Tibial nerve (tissue), 4 donors: ENCODE results near the gene C1QTNF9. TPM values are rescaled to one million over a fixed set of nuclear protein-coding genes. Genes with fewer than 3 reads are reported as not detected.

Experiments used
- DNase-seq, 2 donors: peaks; one replicate each; pipeline ENCODE4 v3.0.0-alpha.2; 2019; ENCODE audit warnings: low spot score in 2 of 2
- H3K27ac ChIP-seq, 4 donors: fragments of 200-600 bp; sonication (generic) in 3 of 4; one replicate each; pipeline ENCODE4 v1.5.1; 2017 to 2019; ENCODE audit warnings: mild to moderate bottlenecking in 1 of 4
- H3K27me3 ChIP-seq, 2 donors: fragments of 200-600 bp; sonication (generic) in 1 of 2; one replicate each; pipeline versions ENCODE4 v1.5.1 to v1.6.0; 2017 to 2019
- H3K36me3 ChIP-seq, 3 donors: fragments of 200-600 bp; sonication (generic); one replicate each; pipeline ENCODE4 v1.5.1; 2018 to 2019
- H3K4me1 ChIP-seq, 4 donors: fragments of 200-600 bp; sonication (generic) in 3 of 4; one replicate each; pipeline ENCODE4 v1.5.1; 2017 to 2019
- H3K4me3 ChIP-seq, 4 donors: fragments of 200-600 bp; sonication (generic) in 3 of 4; one replicate each; pipeline ENCODE4 v1.5.1; 2017 to 2019; ENCODE audit warnings: mild to moderate bottlenecking in 1 of 4, moderate library complexity in 1 of 4
- H3K9me3 ChIP-seq, 4 donors: fragments of 200-600 bp; sonication (generic) in 3 of 4; one replicate each; pipeline ENCODE4 v1.5.1; 2017 to 2019
- EP300 ChIP-seq, 2 donors: sonication (generic); formaldehyde crosslinking; IDR thresholded peaks; one replicate each; pipeline ENCODE4 v1.6.1; 2017; ENCODE audit warnings: antibody characterized with exemption in 2 of 2, mild to moderate bottlenecking in 1 of 2
- POLR2A ChIP-seq, 2 donors: fragments of 450-650 bp; IDR thresholded peaks; one replicate each; pipeline ENCODE4 v1.6.1; 2017; ENCODE audit warnings: antibody characterized with exemption in 2 of 2, mild to moderate bottlenecking in 2 of 2, moderate library complexity in 2 of 2
- WGBS, 2 donors: methylation state at CpG; one replicate each; pipeline ENCODE4 v1.1.5; 2018; 5-methylcytosine and 5-hydroxymethylcytosine counted together
- total RNA-seq, 4 donors: library from RNA; depleted of rRNA; stranded (reverse); fragments of >200 nt; gene quantifications; one replicate each; pipeline ENCODE4 v1.1.0, GENCODE V29; 2016
- TF ChIP-seq, protein P1 (sequence below), 5 experiments: fragments of 200-600 bp in 3 of 5; fragments of 450-650 bp in 2 of 5; sonication (generic) in 3 of 5; IDR thresholded peaks; one replicate each; pipeline ENCODE4 v1.5.1; 2016 to 2019; ENCODE audit warnings: antibody characterized with exemption in 5 of 5, mild to moderate bottlenecking in 3 of 5, moderate library complexity in 2 of 5

Gene C1QTNF9
- total RNA-seq, 4 donors from 2014 or later, result 0.63 to 5.9 TPM; not detected in 2

DNA sequence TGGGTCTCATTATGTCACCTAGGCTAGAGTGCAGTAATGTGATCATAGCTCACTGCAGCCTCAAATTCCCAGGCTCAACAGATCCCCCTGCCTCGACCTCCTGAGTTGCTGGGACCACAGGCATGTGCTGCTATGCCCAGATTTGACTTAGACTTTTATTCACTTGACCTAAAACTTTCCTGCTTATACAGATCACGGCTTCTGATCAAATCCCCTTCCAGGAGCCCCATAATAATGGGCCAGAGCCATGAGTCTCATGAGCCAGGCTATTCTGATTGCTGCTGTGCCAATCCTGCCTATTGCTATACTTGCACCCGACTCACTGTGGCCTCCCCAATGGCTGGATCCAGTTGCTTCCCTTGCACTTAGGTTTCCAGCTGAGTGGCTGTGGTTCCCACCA lies 42.0 kb downstream of the C1QTNF9 start:
- no peak overlapping the region for H3K27ac ChIP-seq
- TF ChIP-seq, protein P1, sequence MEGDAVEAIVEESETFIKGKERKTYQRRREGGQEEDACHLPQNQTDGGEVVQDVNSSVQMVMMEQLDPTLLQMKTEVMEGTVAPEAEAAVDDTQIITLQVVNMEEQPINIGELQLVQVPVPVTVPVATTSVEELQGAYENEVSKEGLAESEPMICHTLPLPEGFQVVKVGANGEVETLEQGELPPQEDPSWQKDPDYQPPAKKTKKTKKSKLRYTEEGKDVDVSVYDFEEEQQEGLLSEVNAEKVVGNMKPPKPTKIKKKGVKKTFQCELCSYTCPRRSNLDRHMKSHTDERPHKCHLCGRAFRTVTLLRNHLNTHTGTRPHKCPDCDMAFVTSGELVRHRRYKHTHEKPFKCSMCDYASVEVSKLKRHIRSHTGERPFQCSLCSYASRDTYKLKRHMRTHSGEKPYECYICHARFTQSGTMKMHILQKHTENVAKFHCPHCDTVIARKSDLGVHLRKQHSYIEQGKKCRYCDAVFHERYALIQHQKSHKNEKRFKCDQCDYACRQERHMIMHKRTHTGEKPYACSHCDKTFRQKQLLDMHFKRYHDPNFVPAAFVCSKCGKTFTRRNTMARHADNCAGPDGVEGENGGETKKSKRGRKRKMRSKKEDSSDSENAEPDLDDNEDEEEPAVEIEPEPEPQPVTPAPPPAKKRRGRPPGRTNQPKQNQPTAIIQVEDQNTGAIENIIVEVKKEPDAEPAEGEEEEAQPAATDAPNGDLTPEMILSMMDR (IDR thresholded peaks at IDR 0.05), result no peak
- no peak for TF ChIP-seq POLR2A (IDR thresholded peaks at IDR 0.05)
- no peak for TF ChIP-seq EP300 (IDR thresholded peaks at IDR 0.05)
- no peak overlapping the region for H3K4me3 ChIP-seq
- H3K36me3 ChIP-seq, result no peaks in the 10 kb centered on the region
- H3K4me1 ChIP-seq, result no peaks in the 10 kb centered on the region
- H3K27me3 ChIP-seq, result no peaks in the 10 kb centered on the region
- WGBS, 2 donors, result 71 to 80% methylated on average over 3 of the region's 3 CpGs
- peaks cover 0 to 3% (median 0%) of the 10 kb centered on the region in 4 donors for H3K9me3 ChIP-seq
- no peak for DNase-seq

DNA sequence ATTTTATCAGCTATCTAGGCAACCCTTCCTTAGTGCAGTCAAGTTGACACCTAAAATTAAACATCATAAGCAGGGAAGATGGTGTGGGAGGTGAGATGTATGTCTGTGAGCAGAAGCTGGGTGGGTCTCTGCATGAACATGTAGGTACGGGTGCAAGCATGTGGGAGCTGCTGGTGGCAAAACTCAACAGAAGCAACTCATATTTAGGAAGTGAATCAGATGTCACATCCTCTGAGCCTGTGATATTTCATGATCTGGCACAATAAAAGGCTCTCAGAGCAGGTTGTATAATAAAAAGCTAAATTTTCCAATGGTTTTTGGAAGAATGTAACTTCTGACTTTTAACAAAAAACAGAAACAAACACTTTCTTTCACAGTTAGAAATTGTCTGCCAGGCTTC lies 44.4 kb downstream of the C1QTNF9 start:
- Histone ChIP-seq H3K27ac (no peak overlapping the region), H3K4me3 (no peak overlapping the region), H3K27me3 (no peaks in the 10 kb centered on the region), H3K4me1 (no peaks in the 10 kb centered on the region), H3K36me3 (no peaks in the 10 kb centered on the region), H3K9me3 (no peaks in the 10 kb centered on the region)
- 77 to 100% methylated on average over 1 of the region's 1 CpG for WGBS, 2 donors
- DNase-seq, result no peak
- TF ChIP-seq EP300 (IDR thresholded peaks at IDR 0.05) (no peak), POLR2A (IDR thresholded peaks at IDR 0.05) (no peak)
- TF ChIP-seq, protein P1 (IDR thresholded peaks at IDR 0.05), result no peak

DNA sequence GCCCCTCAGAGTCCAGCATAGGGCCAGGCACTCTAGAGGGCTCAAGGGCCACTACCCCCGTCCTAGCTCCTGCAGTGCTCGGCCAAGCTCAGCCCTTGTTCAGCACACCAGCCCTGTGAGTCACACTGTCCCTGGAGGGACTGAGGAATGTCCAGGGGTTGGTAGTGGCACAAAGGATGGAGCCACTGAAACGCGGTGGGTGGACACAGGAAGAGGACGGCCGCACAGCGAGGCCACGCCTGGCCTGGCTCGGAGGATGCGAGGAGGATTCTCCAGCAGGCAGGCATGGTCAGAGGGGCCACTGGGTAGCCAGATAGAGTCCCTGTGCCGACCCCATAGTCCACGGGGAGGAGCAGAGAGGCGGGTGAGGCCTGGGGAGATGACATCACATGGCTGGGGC lies 45.7 kb downstream of the C1QTNF9 start:
- no peaks in the 10 kb centered on the region for H3K27me3 ChIP-seq
- no peaks in the 10 kb centered on the region for H3K36me3 ChIP-seq
- TF ChIP-seq, protein P1 (IDR thresholded peaks at IDR 0.05), result no peak
- TF ChIP-seq EP300 (IDR thresholded peaks at IDR 0.05) (no peak), POLR2A (IDR thresholded peaks at IDR 0.05) (no peak)
- DNase-seq, result no peak
- 86 to 87% methylated on average over 13 of the region's 13 CpGs for WGBS, 2 donors
- no peaks in the 10 kb centered on the region for H3K9me3 ChIP-seq
- no peaks in the 10 kb centered on the region for H3K4me1 ChIP-seq
- no peak overlapping the region for H3K27ac ChIP-seq
- H3K4me3 ChIP-seq, result no peak overlapping the region

DNA sequence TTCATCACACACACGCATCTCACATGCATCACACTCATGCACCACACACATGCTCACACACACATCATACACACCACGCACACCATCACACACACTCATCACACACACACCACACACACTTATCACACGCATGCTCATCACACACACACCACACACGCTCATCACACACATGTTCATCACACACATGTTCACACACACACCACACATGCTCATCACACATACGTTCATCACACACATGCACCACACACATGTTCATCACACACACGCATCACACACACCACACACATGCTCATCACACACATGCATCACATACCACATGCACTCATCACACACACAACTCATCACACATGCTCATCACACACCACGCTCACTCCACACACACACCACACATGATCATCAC lies 46.9 kb downstream of the C1QTNF9 start:
- no peaks in the 10 kb centered on the region for H3K27me3 ChIP-seq
- no peaks in the 10 kb centered on the region for H3K4me1 ChIP-seq
- no peak overlapping the region for H3K4me3 ChIP-seq
- WGBS, 2 donors, result 85 to 87% methylated on average over 7 of the region's 7 CpGs
- H3K9me3 ChIP-seq, result no peaks in the 10 kb centered on the region
- no peak overlapping the region for H3K27ac ChIP-seq
- H3K36me3 ChIP-seq, result no peaks in the 10 kb centered on the region
- TF ChIP-seq POLR2A (IDR thresholded peaks at IDR 0.05) (no peak), EP300 (IDR thresholded peaks at IDR 0.05) (no peak)
- TF ChIP-seq, protein P1 (IDR thresholded peaks at IDR 0.05), result no peak
- no peak for DNase-seq

DNA sequence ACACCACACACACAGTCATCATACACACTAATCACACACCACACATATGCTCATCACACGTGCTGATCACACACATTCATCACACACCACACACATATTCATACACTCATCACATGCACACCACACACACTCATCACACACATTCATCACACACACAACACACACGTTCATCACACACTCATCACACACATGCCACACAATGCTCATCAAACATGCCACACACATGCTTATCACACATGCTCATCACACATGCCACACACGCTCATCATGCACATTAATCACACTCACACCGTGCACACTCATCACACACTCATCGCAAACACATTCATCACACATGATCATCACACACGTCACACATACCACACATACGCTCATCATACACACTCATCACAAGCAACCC lies 47.5 kb downstream of the C1QTNF9 start:
- no peaks in the 10 kb centered on the region for H3K27me3 ChIP-seq
- WGBS, 2 donors, result 93 to 98% methylated on average over 7 of the region's 7 CpGs
- no peaks in the 10 kb centered on the region for H3K4me1 ChIP-seq
- no peaks in the 10 kb centered on the region for H3K9me3 ChIP-seq
- H3K27ac ChIP-seq, result no peak overlapping the region
- H3K4me3 ChIP-seq, result no peak overlapping the region
- DNase-seq, result no peak
- no peaks in the 10 kb centered on the region for H3K36me3 ChIP-seq
- no peak for TF ChIP-seq EP300 (IDR thresholded peaks at IDR 0.05)
- TF ChIP-seq, protein P1 (IDR thresholded peaks at IDR 0.05), result no peak
